Measurements from ENCODE around the gene RAVER1. TPM values are rescaled to one million over a fixed set of nuclear protein-coding genes. Genes with fewer than 3 reads are reported as not detected.

RAVER1 gene
- total and polyA plus RNA-seq, 2 of the 13 experiments (the other 11 are each of a cell fraction or from before 2014, with no cell fraction given) = 3.6 to 7.9 TPM

DNA sequence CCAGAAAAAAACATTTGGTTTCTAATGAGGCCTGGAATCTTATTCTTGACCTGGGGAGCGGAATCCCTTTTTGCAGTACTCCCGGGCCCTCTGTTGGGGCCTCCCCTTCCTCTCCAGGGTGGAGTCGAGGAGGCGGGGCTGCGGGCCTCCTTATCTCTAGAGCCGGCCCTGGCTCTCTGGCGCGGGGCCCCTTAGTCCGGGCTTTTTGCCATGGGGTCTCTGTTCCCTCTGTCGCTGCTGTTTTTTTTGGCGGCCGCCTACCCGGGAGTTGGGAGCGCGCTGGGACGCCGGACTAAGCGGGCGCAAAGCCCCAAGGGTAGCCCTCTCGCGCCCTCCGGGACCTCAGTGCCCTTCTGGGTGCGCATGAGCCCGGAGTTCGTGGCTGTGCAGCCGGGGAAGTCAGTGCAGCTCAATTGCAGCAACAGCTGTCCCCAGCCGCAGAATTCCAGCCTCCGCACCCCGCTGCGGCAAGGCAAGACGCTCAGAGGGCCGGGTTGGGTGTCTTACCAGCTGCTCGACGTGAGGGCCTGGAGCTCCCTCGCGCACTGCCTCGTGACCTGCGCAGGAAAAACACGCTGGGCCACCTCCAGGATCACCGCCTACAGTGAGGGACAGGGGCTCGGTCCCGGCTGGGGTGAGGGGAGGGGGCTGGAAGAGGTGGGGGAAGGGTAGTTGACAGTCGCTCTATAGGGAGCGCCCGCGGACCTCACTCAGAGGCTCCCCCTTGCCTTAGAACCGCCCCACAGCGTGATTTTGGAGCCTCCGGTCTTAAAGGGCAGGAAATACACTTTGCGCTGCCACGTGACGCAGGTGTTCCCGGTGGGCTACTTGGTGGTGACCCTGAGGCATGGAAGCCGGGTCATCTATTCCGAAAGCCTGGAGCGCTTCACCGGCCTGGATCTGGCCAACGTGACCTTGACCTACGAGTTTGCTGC lies 46.3 kb downstream of the RAVER1 start, which contains the start of gene ICAM4:
Gene ICAM4 (plus strand): TSS at position 153 of the 935 bp plus-strand sequence. CDS start 58 bp downstream, at position 211.
- 3% methylated on average over 9 of the region's 59 CpGs for WGBS (ENCODE audit: low lambda C conversion rate)
- peak within 1 kb of the TSS; percentile 97 for H3K4me2 ChIP-seq (ENCODE audit: low read depth, low read length)
- DNase-seq (ENCODE audit: low spot score) = peak; percentile 63
- in situ Hi-C loops (cut with HindIII; ENCODE audit: extremely low pct_ligation_motif_present, low pct_unique_long_range_greater_than_20kb) (no loop called here), intact Hi-C loops (cut with micrococcal nuclease; ENCODE audit: unreplicated experiment) (loop anchor here (2.0 kb wide), 1 partner anchor 16 kb away; the partner anchor contains the start of gene ICAM1)
- CTCF ChIA-PET (ENCODE audit: low intra/inter-chr PET ratio, low total read pairs) = no interaction called here
- H3K4me3 ChIP-seq (replicated peaks in 1 of 3; ENCODE audit: insufficient read depth in 1 of 3, low read depth in 2 of 3, low read length in 3 of 3) = peak within 1 kb of the TSS; percentile 33 to 70 (median 41); a peak in 5 of 6 replicates
- POLR2A ChIA-PET = interaction anchor here (0.6 to 7.3 kb wide), 10 partner anchors 11 to 102 kb away, joined by 3 to 149 read pairs (median 4); partner anchors contain the start of genes FDX2, ICAM1 and RAVER1
- H3K4me1 ChIP-seq (ENCODE audit: insufficient read depth, low read length) = peaks cover 68% of the 10 kb centered on the region
- H3K79me2 ChIP-seq (ENCODE audit: insufficient read depth, low read length) = no peaks in the 10 kb centered on the region
- H3K36me3 ChIP-seq (replicated peaks in 1 of 2; ENCODE audit: control insufficient read depth in 1 of 2, insufficient read depth in 2 of 2, low read length in 2 of 2) = peaks cover 19 to 26% of the 10 kb centered on the region in 2 experiments
- peak within 1 kb of the TSS; percentile 18; the same call in 1 of the 2 replicates for H3K9ac ChIP-seq (ENCODE audit: insufficient read depth, low read depth, low read length)
- H3K27ac ChIP-seq (ENCODE audit: extremely low read length, insufficient read depth, low read length) = peak within 1 kb of the TSS; percentile 30
- H4K20me1 ChIP-seq (ENCODE audit: insufficient read depth, low read length) = 0 out of 2 replicates have a peak, but pooled peaks cover 6% of the 10 kb centered on the region
- H3K27me3 ChIP-seq (ENCODE audit: control insufficient read depth in 1 of 2, insufficient read depth in 2 of 2, low read length in 2 of 2) = peaks cover 0 to 20% of the 10 kb centered on the region in 2 experiments; a peak in 3 of 5 replicates
- no peak for FAIRE-seq
- H3K9me3 ChIP-seq (ENCODE audit: low read length) = no peaks in the 10 kb centered on the region
- ATAC-seq = peak; percentile 41
- H2AFZ ChIP-seq (ENCODE audit: low read length) = no peak within 1 kb of the TSS
- BruUV-seq (replicated peaks) = no TSS peak
- TF ChIP-seq, protein P1, sequence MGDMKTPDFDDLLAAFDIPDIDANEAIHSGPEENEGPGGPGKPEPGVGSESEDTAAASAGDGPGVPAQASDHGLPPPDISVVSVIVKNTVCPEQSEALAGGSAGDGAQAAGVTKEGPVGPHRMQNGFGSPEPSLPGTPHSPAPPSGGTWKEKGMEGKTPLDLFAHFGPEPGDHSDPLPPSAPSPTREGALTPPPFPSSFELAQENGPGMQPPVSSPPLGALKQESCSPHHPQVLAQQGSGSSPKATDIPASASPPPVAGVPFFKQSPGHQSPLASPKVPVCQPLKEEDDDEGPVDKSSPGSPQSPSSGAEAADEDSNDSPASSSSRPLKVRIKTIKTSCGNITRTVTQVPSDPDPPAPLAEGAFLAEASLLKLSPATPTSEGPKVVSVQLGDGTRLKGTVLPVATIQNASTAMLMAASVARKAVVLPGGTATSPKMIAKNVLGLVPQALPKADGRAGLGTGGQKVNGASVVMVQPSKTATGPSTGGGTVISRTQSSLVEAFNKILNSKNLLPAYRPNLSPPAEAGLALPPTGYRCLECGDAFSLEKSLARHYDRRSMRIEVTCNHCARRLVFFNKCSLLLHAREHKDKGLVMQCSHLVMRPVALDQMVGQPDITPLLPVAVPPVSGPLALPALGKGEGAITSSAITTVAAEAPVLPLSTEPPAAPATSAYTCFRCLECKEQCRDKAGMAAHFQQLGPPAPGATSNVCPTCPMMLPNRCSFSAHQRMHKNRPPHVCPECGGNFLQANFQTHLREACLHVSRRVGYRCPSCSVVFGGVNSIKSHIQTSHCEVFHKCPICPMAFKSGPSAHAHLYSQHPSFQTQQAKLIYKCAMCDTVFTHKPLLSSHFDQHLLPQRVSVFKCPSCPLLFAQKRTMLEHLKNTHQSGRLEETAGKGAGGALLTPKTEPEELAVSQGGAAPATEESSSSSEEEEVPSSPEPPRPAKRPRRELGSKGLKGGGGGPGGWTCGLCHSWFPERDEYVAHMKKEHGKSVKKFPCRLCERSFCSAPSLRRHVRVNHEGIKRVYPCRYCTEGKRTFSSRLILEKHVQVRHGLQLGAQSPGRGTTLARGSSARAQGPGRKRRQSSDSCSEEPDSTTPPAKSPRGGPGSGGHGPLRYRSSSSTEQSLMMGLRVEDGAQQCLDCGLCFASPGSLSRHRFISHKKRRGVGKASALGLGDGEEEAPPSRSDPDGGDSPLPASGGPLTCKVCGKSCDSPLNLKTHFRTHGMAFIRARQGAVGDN (CRISPR knock-in tag; IDR thresholded peaks at IDR 0.05) = peak; percentile 88
- peak; percentile 31 for TF ChIP-seq ISL2 (CRISPR knock-in tag; IDR thresholded peaks at IDR 0.05)
- TF ChIP-seq, protein P2, sequence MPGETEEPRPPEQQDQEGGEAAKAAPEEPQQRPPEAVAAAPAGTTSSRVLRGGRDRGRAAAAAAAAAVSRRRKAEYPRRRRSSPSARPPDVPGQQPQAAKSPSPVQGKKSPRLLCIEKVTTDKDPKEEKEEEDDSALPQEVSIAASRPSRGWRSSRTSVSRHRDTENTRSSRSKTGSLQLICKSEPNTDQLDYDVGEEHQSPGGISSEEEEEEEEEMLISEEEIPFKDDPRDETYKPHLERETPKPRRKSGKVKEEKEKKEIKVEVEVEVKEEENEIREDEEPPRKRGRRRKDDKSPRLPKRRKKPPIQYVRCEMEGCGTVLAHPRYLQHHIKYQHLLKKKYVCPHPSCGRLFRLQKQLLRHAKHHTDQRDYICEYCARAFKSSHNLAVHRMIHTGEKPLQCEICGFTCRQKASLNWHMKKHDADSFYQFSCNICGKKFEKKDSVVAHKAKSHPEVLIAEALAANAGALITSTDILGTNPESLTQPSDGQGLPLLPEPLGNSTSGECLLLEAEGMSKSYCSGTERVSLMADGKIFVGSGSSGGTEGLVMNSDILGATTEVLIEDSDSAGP (CRISPR knock-in tag; IDR thresholded peaks at IDR 0.05; ENCODE audit: borderline replicate concordance) = peak; percentile 39; the same call in 1 of the 2 replicates
- TF ChIP-seq, protein P3, sequence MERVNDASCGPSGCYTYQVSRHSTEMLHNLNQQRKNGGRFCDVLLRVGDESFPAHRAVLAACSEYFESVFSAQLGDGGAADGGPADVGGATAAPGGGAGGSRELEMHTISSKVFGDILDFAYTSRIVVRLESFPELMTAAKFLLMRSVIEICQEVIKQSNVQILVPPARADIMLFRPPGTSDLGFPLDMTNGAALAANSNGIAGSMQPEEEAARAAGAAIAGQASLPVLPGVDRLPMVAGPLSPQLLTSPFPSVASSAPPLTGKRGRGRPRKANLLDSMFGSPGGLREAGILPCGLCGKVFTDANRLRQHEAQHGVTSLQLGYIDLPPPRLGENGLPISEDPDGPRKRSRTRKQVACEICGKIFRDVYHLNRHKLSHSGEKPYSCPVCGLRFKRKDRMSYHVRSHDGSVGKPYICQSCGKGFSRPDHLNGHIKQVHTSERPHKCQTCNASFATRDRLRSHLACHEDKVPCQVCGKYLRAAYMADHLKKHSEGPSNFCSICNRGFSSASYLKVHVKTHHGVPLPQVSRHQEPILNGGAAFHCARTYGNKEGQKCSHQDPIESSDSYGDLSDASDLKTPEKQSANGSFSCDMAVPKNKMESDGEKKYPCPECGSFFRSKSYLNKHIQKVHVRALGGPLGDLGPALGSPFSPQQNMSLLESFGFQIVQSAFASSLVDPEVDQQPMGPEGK (CRISPR knock-in tag; IDR thresholded peaks at IDR 0.05) = no peak
- TF ChIP-seq ZMYM4 (CRISPR knock-in tag; IDR thresholded peaks at IDR 0.05) = 0 out of 2 replicates have a peak, but pooled peaks have one; percentile 14
- no peak for TF ChIP-seq NR3C1 (CRISPR knock-in tag; IDR thresholded peaks at IDR 0.05)

Data from HepG2 (cell line).